Kidney epithelial cell (primary cell): ENCODE measurements around the gene LIN7C. TPM values are rescaled to one million over a fixed set of nuclear protein-coding genes. Genes with fewer than 3 reads are reported as not detected.

Experiments
- DNase-seq: peaks from one replicate; pipeline ENCODE4 v3.0.0-alpha.2; 2010; ENCODE audit warnings: low read depth
- H3K27me3 ChIP-seq: 2 replicates; pipeline ENCODE4 v1.6.0; 2011; ENCODE audit warnings: low read length; ENCODE audit not compliant: control insufficient read depth, insufficient read depth
- H3K36me3 ChIP-seq: 2 replicates; pipeline ENCODE4 v1.5.1; 2011; ENCODE audit warnings: low read length; ENCODE audit not compliant: control insufficient read depth, insufficient read depth
- H3K4me3 ChIP-seq: 2 replicates; pipeline ENCODE4 v1.5.1; 2011; ENCODE audit warnings: low read depth, mild to moderate bottlenecking, control low read depth, low read length
- total RNA-seq: library from RNA; depleted of rRNA; stranded (reverse); fragments of >200 nt; gene quantifications from 2 replicates; pipeline ENCODE4 v1.2.3, GENCODE V29; 2015
- TF ChIP-seq, protein P1 (sequence below): IDR thresholded peaks from 2 replicates; pipeline ENCODE4 v1.5.1; 2011; ENCODE audit warnings: mild to moderate bottlenecking, moderate library complexity, low read length, control low read depth, inconsistent platforms; ENCODE audit not compliant: insufficient read depth, poor library complexity, severe bottlenecking

The LIN7C gene
- total RNA-seq, 1 donor from 2014 or later, result 41.4 TPM

DNA sequence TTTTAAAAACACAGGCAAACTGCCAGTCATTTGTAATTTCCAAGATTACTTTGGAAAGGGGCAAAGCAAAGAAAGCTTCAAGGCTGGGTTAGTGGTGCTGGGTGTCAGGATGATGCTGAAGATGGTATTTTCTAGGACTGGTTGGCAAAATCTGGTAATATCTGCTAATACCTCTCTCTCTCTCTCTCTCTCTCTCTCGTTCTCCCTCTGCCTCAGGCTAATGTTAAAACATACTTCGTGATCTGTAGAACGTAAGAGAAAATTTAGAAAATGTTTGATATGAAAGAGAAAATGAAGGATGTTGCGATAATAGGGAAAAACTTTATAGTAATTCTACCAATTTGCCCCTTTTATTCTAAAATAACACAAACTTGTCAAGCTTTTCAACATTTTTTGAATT, 24.6 kb downstream of the LIN7C start:
- DNase-seq, result no peak
- Histone ChIP-seq H3K36me3 (no peaks in the 10 kb centered on the region), H3K4me3 (no peak overlapping the region), H3K27me3 (no peaks in the 10 kb centered on the region)
- TF ChIP-seq, protein P1, sequence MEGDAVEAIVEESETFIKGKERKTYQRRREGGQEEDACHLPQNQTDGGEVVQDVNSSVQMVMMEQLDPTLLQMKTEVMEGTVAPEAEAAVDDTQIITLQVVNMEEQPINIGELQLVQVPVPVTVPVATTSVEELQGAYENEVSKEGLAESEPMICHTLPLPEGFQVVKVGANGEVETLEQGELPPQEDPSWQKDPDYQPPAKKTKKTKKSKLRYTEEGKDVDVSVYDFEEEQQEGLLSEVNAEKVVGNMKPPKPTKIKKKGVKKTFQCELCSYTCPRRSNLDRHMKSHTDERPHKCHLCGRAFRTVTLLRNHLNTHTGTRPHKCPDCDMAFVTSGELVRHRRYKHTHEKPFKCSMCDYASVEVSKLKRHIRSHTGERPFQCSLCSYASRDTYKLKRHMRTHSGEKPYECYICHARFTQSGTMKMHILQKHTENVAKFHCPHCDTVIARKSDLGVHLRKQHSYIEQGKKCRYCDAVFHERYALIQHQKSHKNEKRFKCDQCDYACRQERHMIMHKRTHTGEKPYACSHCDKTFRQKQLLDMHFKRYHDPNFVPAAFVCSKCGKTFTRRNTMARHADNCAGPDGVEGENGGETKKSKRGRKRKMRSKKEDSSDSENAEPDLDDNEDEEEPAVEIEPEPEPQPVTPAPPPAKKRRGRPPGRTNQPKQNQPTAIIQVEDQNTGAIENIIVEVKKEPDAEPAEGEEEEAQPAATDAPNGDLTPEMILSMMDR, result no peak

DNA sequence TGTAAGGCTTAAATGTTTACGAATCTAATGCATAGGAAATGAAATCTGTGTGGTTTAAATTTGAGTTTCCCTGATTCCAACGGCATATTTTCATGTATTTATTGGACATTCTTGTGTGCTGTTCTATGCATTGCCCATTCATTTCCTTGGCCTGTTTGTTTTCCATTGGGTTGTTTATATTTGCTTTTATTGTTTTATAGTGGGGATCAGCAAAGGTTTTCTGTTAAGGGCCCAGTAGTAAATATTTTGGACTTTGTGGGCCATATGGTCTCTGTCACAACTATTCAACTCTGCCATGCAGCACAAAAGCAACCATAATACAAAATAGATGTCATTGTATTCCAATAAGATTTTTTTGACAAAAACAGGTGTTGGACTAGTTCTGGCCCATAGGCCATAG, 28.7 kb downstream of the LIN7C start:
- TF ChIP-seq, protein P1, result no peak
- Histone ChIP-seq H3K4me3 (no peak overlapping the region), H3K36me3 (no peaks in the 10 kb centered on the region), H3K27me3 (no peaks in the 10 kb centered on the region)
- DNase-seq, result no peak

DNA sequence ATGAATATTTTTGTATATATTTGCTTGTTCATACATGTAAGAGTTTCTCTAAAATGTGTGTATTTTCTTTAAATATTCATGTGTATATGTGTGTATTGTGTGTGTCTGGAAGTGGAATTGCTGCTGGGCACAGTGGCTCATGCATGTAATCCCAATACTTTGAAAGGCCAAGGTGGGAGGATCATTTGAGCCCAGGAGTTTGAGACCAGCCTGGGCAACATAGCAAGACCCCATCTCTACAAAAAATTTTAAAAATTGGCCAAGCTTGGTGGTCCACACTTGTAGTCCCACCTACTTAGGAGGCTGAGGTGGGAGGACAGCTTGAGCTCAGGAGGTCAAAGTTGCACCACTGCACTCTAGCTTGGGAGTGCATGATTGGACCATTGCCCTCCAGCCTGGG, 29.3 kb downstream of the LIN7C start:
- TF ChIP-seq, protein P1, result no peak
- H3K27me3 ChIP-seq, result no peaks in the 10 kb centered on the region
- H3K4me3 ChIP-seq, result no peak overlapping the region
- no peak for DNase-seq
- H3K36me3 ChIP-seq, result no peaks in the 10 kb centered on the region

DNA sequence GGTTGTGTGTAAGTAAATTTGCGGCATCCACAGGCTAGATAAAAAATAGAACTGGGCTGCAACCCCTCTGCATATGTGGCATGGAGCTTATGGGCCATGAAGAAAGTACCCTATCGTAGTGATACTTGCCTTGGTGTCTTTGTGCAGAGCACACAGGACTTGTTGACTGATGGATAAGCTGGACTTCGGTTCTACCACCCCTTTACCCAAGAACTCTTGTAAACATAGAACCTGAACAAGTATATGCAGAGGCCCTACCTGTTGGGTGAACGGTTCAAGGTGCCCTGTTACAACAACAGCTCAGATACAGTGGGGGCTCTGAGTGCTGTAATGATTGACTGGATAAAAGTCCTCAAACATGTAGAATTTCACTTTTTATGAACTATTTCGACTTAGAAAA, 30.9 kb downstream of the LIN7C start:
- Histone ChIP-seq H3K36me3 (no peaks in the 10 kb centered on the region), H3K27me3 (no peaks in the 10 kb centered on the region), H3K4me3 (no peak overlapping the region)
- TF ChIP-seq, protein P1, result no peak
- DNase-seq, result no peak

DNA sequence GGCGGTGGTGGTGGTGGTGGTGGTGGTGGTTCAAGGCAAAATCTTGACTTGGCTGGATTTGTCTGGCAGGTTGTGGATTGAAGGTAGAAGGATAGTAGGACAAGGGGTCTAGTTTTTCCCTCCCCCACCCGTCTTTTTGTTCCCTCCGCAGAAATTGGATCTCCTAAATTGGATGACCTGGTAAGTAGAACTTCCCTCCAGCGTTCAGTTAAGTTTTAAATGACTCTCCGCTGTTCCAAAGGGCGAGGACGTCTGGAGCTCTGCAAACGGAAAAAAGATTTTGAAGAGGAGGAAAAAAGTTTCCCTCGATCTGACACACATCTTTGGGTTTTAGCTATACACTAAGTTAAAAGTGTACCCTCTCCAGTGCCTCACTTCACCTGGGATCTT, 33.6 kb downstream of the LIN7C start:
- TF ChIP-seq, protein P1, result no peak
- no peak for DNase-seq

DNA sequence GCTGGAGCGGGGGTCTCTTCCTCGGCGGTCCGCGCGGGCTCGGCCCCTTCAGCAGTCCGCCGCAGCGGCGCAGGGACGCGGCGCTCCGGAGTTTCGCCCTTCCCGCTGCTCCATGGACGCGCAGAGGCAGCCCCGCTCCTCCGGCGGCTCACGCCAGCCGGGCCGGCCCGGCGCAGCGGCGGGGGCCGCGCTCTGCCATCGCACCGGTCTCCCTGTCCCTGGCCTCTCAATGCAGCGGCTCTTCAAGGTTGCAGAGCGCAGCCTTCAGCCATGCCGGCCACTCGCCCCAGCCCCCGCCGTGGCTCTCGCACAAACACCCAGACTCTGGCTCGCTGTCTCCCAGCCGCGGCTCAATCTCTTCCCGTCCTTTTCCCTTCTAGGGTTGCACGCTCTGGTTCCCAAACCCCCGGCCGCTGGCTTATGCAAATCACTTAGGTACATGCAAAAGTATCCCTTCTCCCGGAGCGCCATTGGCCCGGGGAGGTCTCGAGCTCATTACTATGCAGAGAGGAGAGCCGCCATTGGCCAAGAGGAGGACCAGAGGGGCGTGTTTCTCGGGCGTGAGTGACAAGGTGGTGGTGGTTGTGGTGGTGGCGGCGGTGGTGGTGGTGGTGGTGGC, 34.1 kb downstream of the LIN7C start, which contains the start of gene LGR4:
TSS of gene LGR4 (minus strand) at position 393 of the 619 bp plus-strand sequence. CDS start 488 bp downstream, outside the sequence.
- Histone ChIP-seq H3K36me3 (no peaks in the 10 kb centered on the region), H3K4me3 (peak within 1 kb of the TSS; percentile 65), H3K27me3 (no peaks in the 10 kb centered on the region)
- DNase-seq, result peak; percentile 92
- TF ChIP-seq, protein P1, result no peak

More for the DNA sequence above, 33.6 kb downstream of the LIN7C start:
- peak overlapping the region; percentile 65 for H3K4me3 ChIP-seq
- no peaks in the 10 kb centered on the region for H3K27me3 ChIP-seq
- H3K36me3 ChIP-seq, result no peaks in the 10 kb centered on the region
